Gastroesophageal sphincter (tissue), 3 donors: Measurements from ENCODE around the gene SPACA9.

Experiments used
- CTCF ChIP-seq, 4 experiments: fragments of 200-600 bp in 2 of 4; fragments of 450-650 bp in 2 of 4; sonication (generic) in 1 of 4; IDR thresholded peaks; one replicate each; pipeline ENCODE4 v1.5.1; 2017 to 2019; ENCODE audit warnings: antibody characterized with exemption in 4 of 4, mild to moderate bottlenecking in 2 of 4, moderate library complexity in 2 of 4
- POLR2A ChIP-seq, 2 donors: fragments of 450-650 bp; IDR thresholded peaks; one replicate each; pipeline ENCODE4 v1.6.1; 2017; ENCODE audit warnings: antibody characterized with exemption in 2 of 2, mild to moderate bottlenecking in 2 of 2, moderate library complexity in 1 of 2

GRCh38 chr9:132896264-132896663, 17.6 kb downstream of the SPACA9 start:
- TF ChIP-seq CTCF (IDR thresholded peaks at IDR 0.05) (no peak), POLR2A (IDR thresholded peaks at IDR 0.05) (no peak)
